Activated T-cell treated with anti-CD3 and anti-CD28 coated beads for 1 hour (primary cell): ENCODE measurements around the gene TCF7.
A peak's percentile ranks its signal among the peaks of the same experiment; 100 is the strongest.

ENCODE experiments used
- DNase-seq: peaks from one replicate; pipeline ENCODE4 v3.0.0-alpha.2; 2020; ENCODE audit warnings: low read depth

Gene TCF7

GRCh38 chr5:134113363-134113889, 1.1 kb upstream of the TCF7 start:
- no peak for DNase-seq

DNA sequence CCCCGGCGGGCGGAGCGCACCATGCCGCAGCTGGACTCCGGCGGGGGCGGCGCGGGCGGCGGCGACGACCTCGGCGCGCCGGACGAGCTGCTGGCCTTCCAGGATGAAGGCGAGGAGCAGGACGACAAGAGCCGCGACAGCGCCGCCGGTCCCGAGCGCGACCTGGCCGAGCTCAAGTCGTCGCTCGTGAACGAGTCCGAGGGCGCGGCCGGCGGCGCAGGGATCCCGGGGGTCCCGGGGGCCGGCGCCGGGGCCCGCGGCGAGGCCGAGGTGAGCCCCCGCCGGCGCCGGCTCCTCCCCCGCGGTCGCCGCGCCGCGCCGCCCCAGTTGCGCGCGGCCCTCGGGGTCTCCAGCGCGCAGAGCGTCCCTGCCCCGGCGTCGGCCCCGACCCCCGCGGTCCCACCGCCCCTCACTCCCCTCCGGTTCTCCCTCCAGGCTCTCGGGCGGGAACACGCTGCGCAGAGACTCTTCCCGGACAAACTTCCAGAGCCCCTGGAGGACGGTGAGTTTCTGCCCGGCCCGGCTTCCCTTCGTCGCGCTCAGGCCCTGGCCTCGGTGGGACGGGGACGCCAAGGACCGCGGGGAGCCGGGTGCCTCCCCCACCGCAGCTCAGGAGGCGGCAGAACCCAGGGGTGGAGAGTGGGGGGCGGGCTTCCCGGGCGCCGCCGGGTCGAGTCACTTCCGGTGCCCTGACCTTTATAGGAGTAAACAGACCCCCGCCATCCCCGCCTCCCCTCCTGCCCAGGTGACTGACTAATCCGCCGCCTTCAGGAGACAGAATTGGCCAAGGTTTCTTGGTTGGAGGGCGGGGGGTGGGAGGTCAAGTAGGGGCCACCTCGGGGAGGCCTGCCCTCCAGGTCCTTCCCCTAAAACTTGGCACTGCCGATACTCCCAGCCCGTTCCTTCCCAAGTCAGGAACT, 665 bp downstream of the TCF7 start:
- peak; percentile 75 for DNase-seq

DNA sequence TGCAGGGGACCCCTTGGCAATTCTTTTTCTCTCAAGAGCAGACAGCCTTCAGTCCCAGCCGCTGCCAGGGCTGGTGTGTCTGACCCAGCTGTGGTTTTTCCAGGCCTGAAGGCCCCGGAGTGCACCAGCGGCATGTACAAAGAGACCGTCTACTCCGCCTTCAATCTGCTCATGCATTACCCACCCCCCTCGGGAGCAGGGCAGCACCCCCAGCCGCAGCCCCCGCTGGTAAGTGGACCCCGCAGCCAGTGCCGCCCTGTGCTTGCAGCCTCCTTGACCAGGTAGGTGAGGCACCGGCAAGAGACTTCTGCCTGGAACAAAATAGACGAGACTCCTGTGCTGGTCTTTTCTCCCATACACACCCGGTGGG, 1.3 kb downstream of the TCF7 start:
- no peak for DNase-seq

DNA sequence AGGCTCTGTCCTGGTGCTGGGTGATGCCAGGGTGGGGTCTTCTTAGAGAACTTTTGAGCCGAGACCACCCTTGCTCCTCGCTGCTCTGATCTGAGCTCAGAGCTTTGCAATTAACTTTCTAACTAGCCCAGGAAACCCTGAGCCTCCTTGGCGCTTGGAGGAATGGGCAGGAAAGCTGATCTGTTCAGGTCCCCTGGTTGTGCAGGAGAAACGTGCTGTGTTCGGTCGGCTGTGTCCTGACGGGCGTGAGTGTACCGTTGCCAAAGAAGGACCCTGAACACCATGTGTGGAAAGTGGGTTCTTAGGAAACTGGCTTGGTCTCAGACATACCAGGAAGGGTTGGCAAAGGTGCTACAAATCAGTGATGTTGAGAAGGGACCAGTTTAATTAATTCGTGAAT, 1.8 kb downstream of the TCF7 start:
- DNase-seq, result no peak

DNA sequence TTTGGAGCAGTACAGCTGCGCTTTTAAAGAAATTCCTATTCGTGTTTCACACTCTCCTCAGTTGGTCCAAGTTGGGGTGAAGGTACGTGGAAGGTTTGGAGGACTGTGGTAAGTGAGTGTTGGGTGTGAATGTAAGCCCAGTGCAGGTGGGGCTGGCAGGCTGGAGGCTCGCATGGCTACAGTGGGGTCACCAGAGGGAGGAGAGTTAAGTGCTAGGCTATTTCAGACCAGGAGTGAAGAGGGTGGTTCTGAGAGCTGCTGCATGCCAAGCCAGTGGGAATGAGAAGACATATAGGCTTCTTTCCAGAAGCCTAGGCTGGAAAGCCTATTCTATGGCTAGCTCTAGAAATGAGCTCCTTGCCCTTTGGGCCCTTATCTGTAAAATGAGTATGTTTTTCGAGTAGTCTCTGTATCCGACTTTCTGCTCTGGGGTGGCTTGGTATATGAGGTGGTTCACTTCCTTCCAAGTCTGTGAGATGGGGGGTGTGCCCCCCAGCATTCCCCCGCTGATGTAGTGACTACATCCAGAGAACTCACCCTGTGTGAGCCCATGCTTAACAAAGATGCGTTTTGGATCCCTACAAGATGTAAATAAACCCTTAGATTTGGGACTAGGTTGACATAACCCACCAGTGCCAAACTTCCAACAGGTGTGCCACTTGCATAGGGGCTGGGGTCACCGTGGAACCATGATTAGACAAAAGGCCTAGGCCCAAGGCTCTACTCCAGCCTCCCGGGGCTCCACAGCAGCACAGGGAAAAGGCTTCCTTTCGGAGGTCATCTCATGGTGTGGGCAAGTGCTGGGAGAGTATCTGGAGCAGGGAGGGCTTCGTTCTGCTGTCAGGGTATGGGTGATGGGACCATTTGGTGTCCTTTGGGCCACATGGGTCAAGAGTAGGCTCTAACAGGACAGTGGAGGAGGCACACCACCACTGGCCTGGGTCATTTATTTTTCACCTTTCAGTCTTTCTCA, 2.6 kb downstream of the TCF7 start:
- DNase-seq, result no peak

GRCh38 chr5:134118212-134118835, 3.8 kb downstream of the TCF7 start:
- no peak for DNase-seq

DNA sequence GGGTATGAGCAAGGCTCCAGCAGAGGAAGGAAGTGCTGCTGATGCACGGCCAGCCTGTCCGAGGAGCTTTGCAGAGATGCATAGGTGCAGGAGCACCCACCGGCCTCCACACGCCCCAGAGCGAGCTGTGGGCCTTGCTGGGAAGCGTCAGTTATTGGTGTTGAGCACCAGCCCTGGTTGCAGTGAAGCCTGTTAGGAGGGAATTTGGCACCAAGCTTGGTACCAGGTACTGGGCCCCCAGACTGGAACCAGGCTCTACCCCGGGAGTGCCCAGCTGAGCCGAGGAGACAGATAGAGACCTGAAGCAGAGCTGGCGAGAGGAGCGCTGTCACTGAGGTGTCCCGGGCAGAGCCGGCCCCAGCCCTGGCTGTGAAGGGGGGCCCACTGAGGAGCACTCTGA, 5.2 kb downstream of the TCF7 start:
- no peak for DNase-seq

DNA sequence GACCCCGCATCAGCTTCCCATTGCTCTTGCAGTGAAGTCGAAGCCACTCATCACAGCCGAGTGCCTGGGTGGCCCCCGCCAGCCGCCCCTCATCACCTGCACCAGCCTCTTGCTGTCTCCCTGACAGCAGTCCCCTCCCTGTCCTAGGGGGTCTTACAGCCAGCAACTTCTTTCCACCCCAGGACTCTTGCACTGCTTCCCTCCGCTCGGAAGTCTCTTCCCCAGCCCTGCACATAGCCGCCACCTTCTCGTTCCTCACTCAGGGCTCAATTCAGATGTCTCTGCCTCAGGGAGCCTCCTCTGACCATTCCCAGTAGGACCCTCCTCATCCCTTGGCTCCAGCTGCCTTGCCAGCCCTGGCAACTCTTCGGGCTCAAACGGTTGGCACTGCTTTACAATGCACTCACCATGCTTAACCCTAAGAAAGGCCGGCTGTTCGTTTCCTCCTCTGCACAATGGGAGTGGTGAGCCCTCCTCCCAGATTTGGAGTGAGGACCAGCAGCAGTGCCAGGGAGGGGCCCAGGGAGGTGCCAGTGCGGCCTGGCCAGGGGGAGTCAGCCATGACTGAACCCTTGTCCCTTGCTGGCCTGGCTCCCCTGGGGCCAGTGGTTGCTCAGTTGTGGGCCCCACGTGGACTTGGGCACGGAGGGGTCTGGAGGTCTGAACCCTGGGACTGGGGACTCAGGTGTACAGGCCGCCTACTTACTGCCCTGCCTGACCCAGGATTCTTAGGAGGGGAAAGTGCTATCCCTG, 6.1 kb downstream of the TCF7 start:
- DNase-seq, result no peak

GRCh38 chr5:134122530-134122929, 8.0 kb downstream of the TCF7 start:
- DNase-seq, result no peak

- DNase-seq, result no peak
Measured at GRCh38 chr5:134123360-134123759, 8.9 kb downstream of the TCF7 start.

GRCh38 chr5:134124289-134125038, 10.0 kb downstream of the TCF7 start:
- DNase-seq, result no peak

GRCh38 chr5:134125039-134126015, 10.8 kb downstream of the TCF7 start:
- no peak for DNase-seq

DNA sequence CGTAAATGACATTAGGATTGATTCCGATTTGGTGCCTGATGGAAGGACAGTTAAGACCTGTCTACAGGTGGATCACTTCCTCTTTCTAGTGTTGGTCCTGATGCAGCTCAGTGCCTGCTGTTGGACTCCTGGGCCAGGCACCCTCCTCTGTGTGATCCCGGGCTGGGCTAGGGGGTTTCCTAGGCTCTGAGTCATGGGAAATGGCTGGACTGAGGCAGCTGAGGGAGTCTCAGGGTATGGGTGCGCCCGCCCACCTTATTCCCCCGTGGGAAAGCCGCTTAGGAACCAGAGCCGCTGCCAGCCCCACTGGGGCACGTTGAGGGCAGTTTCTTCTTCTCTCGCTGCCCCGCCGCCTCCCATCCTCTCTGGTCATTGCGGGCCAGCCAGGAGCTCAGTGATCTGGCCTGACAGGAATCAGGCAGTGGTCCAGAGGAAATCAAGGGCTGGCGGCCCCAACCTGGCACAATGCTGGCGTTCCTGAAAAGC, 12.9 kb downstream of the TCF7 start:
- no peak for DNase-seq

- DNase-seq, result no peak
Measured at GRCh38 chr5:134127988-134128647, 13.6 kb downstream of the TCF7 start.

- no peak for DNase-seq
Measured at GRCh38 chr5:134128648-134128995, 14.1 kb downstream of the TCF7 start.

GRCh38 chr5:134129411-134130238, 15.1 kb downstream of the TCF7 start:
- no peak for DNase-seq

- DNase-seq, result no peak
Measured at GRCh38 chr5:134130239-134130945, 15.9 kb downstream of the TCF7 start.
